Esophagus muscularis mucosa (tissue), 3 donors: Measurements from ENCODE around the gene VILL.

Source experiments
- POLR2A ChIP-seq: fragments of 450-650 bp; IDR thresholded peaks from one replicate; pipeline ENCODE4 v1.6.1; 2017; ENCODE audit warnings: antibody characterized with exemption, moderate library complexity, mild to moderate bottlenecking, low read depth
- TF ChIP-seq, protein P1 (sequence below), 3 experiments: fragments of 200-600 bp in 2 of 3; fragments of 450-650 bp in 1 of 3; sonication (generic) in 2 of 3; IDR thresholded peaks; one replicate each; pipeline ENCODE4 v1.5.1; 2017 to 2019; ENCODE audit warnings: antibody characterized with exemption in 3 of 3, mild to moderate bottlenecking in 2 of 3, moderate library complexity in 1 of 3

DNA sequence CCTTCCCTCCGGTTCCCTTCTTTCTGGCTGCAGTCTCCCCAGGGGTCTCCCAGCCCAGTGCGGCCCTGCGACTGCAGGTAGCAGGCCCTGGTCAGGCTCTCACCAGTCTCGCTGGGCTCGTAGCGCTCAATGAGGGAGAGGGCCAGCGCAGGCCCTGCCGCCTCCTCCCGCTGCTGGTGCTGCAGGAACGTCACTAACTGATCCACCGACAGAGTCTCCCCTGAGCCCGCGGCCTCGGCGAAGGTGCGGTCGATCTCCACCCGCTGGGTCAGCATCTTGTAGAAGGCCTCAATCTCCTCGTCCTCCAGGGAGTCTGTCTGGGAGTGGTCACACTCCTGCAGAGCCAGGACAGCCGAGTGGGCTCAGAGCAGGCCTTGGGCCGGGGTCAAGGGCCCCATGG is 20.5 kb downstream of the VILL start:
- TF ChIP-seq, protein P1, sequence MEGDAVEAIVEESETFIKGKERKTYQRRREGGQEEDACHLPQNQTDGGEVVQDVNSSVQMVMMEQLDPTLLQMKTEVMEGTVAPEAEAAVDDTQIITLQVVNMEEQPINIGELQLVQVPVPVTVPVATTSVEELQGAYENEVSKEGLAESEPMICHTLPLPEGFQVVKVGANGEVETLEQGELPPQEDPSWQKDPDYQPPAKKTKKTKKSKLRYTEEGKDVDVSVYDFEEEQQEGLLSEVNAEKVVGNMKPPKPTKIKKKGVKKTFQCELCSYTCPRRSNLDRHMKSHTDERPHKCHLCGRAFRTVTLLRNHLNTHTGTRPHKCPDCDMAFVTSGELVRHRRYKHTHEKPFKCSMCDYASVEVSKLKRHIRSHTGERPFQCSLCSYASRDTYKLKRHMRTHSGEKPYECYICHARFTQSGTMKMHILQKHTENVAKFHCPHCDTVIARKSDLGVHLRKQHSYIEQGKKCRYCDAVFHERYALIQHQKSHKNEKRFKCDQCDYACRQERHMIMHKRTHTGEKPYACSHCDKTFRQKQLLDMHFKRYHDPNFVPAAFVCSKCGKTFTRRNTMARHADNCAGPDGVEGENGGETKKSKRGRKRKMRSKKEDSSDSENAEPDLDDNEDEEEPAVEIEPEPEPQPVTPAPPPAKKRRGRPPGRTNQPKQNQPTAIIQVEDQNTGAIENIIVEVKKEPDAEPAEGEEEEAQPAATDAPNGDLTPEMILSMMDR (IDR thresholded peaks at IDR 0.05), result no peak
- TF ChIP-seq POLR2A, result no peak
